Measurements from ENCODE around the gene CCDC9B. TPM values are rescaled to one million over a fixed set of nuclear protein-coding genes. Genes with fewer than 3 reads are reported as not detected.

The CCDC9B gene
- total RNA-seq = 100 to 1,000 TPM in 1 of 4 donors, 10 to 100 TPM in 3; 28.0 to 105 (median 66.7) TPM

DNA sequence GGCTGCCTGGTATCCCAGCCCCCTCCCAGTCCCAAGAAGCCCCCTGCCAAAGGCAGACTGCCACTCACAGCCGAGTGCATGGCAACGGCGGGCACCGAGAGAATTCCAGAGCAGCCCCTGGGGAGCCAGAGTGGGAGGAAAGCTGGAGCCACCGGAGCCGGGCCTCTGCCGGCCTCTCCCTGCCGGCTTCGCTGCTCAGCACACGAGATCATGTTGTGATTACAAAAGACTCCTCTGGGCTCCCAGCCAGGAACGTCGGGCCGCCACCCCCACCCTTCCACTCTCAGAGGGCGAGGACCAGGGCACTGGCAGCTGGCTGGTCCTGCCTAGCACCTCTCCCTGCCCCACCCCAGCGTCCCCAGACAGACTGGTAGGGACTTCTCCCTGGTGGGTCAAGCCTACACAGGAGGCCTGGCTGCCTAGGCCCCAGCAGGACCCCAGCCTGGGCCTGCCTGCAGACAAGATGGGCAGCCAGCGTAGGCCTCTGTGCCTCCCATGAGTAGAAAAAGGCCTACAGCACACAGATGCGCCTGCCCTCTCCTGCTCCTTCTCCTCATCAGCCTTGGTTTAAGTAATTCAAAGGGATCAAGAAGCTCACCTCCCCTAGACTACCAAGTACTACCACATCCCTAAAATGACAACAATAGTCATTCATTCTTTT lies at the start of gene CCDC9B:
Gene CCDC9B, minus strand, starts transcription at position 200 of the 661 bp plus-strand sequence. Its CDS starts 120 bp downstream, at position 80.
- no peaks in the 10 kb centered on the region for H3K9me3 ChIP-seq
- no peaks in the 10 kb centered on the region for H3K27me3 ChIP-seq
- peak within 1 kb of the TSS; percentile 96 to 98 (median 98) for H3K27ac ChIP-seq
- peaks cover 0 to 93% (median 51%) of the 10 kb centered on the region in 3 donors for H3K4me1 ChIP-seq
- peak; percentile 87 for ATAC-seq
- TF ChIP-seq, protein P1, sequence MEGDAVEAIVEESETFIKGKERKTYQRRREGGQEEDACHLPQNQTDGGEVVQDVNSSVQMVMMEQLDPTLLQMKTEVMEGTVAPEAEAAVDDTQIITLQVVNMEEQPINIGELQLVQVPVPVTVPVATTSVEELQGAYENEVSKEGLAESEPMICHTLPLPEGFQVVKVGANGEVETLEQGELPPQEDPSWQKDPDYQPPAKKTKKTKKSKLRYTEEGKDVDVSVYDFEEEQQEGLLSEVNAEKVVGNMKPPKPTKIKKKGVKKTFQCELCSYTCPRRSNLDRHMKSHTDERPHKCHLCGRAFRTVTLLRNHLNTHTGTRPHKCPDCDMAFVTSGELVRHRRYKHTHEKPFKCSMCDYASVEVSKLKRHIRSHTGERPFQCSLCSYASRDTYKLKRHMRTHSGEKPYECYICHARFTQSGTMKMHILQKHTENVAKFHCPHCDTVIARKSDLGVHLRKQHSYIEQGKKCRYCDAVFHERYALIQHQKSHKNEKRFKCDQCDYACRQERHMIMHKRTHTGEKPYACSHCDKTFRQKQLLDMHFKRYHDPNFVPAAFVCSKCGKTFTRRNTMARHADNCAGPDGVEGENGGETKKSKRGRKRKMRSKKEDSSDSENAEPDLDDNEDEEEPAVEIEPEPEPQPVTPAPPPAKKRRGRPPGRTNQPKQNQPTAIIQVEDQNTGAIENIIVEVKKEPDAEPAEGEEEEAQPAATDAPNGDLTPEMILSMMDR (IDR thresholded peaks at IDR 0.05) = peak in 1 of 4 experiments; percentile 20
- TF ChIP-seq POLR2AphosphoS5 (IDR thresholded peaks at IDR 0.05) = peak; percentile 89
- peak; percentile 82 to 83 for TF ChIP-seq POLR2A (IDR thresholded peaks at IDR 0.05)
- TF ChIP-seq EP300 (IDR thresholded peaks at IDR 0.05) = no peak
- 100% methylated on average over 1 of the region's 17 CpGs; no CpG with 5 or more reads in 1 of the 2 donors for WGBS, 2 donors (ENCODE audit: low coverage in 1 of 2)
- peaks cover 0 to 18% of the 10 kb centered on the region in 2 donors for H3K36me3 ChIP-seq
- peak within 1 kb of the TSS; percentile 51 to 60 for H3K4me3 ChIP-seq

DNA sequence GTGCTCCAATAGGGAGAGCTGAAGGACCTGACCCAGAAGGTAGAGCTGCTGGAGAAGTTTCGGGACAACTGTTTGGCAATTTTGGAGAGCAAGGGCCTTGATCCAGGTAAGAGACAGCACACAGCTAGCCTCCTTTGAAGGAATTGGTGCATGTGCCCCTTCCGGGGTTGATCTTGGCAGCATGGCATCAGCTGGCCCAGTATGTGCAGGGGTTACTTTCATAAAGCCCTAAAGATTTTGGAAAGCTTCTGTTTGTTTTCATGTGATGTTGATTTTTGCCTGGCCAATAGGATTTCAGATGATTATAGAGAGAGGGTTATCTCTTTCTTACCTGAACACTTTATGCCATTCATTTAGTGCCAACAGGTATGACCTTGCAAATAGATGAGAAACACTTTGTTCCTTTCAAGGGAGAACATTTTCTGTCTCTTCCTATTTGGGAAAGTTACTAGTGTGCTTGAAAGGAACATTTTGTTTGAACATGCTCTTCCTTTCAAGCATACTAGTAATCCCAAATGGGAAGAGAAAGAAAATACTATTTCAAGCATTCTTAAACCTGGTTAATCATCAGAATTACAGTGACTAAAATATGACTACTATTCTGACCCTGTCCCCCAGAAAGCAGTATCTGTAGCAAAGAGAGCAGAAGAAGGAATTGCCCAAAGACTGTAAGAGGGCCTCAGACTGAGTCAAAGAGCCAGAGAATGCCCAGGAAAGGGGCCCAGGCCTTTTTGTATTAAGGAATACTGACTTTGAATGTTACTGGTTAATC lies 49.3 kb upstream of the CCDC9B start:
- peaks cover 0 to 73% of the 10 kb centered on the region in 2 donors for H3K36me3 ChIP-seq
- no peak for TF ChIP-seq EP300 (IDR thresholded peaks at IDR 0.05)
- no peak for TF ChIP-seq POLR2A (IDR thresholded peaks at IDR 0.05)
- TF ChIP-seq, protein P1 (IDR thresholded peaks at IDR 0.05) = no peak
- TF ChIP-seq POLR2AphosphoS5 (IDR thresholded peaks at IDR 0.05) = no peak
- H3K4me3 ChIP-seq = no peak overlapping the region
- H3K27me3 ChIP-seq = no peaks in the 10 kb centered on the region
- WGBS, 2 donors (ENCODE audit: low coverage in 1 of 2) = 100% methylated on average over 1 to 2 of the region's 2 CpGs
- no peak overlapping the region for H3K27ac ChIP-seq
- H3K4me1 ChIP-seq = no peaks in the 10 kb centered on the region
- no peak for ATAC-seq
- H3K9me3 ChIP-seq = no peaks in the 10 kb centered on the region

DNA sequence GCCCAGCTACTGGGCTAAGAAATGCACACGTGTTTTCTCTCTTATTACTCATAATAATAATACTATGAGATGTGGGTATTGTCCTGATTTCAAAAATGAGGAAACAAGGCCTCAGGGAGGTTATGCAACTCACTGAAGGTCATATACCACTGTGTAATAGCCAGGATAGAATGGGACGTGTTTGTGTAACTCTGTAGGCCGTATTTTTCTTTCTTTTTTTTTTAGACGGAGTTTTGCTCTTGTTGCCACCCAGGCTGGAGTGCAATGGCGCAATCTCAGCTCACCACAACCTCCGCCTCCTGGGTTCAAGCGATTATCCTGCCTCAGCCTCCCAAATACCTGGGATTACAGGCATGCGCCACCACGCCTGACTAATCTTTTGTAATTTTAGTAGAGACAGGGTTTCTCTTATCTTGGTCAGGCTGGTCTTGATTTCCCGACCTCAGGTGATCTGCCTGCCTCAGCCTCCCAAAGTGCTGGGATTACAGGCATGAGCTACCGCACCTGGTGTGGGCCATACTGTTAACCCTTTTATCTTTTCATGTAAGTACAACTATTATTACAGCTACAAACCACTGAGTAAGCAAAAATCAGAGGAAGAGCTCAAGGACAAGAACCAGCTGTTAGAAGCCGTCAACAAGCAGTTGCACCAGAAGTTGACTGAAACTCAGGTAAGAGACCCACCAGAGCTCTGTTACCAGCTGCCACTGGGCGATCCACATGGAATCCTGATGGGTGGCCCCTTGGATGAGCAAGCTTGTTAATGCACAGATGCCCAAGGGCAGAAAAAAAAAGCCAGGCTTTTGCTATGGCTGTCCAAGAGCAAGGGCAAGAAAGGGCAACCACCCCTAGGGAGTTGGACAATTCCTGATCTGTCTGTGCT lies 48.4 kb upstream of the CCDC9B start:
- 87 to 90% methylated on average over 4 to 10 of the region's 13 CpGs for WGBS, 2 donors (ENCODE audit: low coverage in 1 of 2)
- no peaks in the 10 kb centered on the region for H3K4me1 ChIP-seq
- peak; percentile 41 for ATAC-seq
- TF ChIP-seq, protein P1 (IDR thresholded peaks at IDR 0.05) = no peak
- TF ChIP-seq POLR2AphosphoS5 (IDR thresholded peaks at IDR 0.05) (no peak), EP300 (IDR thresholded peaks at IDR 0.05) (no peak), POLR2A (IDR thresholded peaks at IDR 0.05) (no peak)
- no peak overlapping the region for H3K4me3 ChIP-seq
- no peaks in the 10 kb centered on the region for H3K9me3 ChIP-seq
- H3K27me3 ChIP-seq = no peaks in the 10 kb centered on the region
- peaks cover 0 to 70% of the 10 kb centered on the region in 2 donors for H3K36me3 ChIP-seq
- H3K27ac ChIP-seq = no peak overlapping the region

GRCh38 chr15:40386480-40386879 lies 45.7 kb upstream of the CCDC9B start:
- Histone ChIP-seq H3K36me3 (peaks cover 0 to 43% of the 10 kb centered on the region in 2 donors), H3K27ac (no peak overlapping the region), H3K9me3 (no peaks in the 10 kb centered on the region), H3K4me1 (peaks cover 0 to 15% (median 5%) of the 10 kb centered on the region in 3 donors), H3K27me3 (no peaks in the 10 kb centered on the region), H3K4me3 (no peak overlapping the region)
- no peak for TF ChIP-seq POLR2AphosphoS5 (IDR thresholded peaks at IDR 0.05)
- 100% methylated on average over 1 to 2 of the region's 3 CpGs for WGBS, 2 donors (ENCODE audit: low coverage in 1 of 2)
- no peak for ATAC-seq

All from gastroesophageal sphincter (tissue), 4 donors.